Measurements from ENCODE around the gene WFDC9. TPM values are rescaled to one million over a fixed set of nuclear protein-coding genes. Genes with fewer than 3 reads are reported as not detected.
"Not testable (repeated sequence)": the region's sequence is repeated elsewhere in the genome, so short reads cannot be mapped to it uniquely, and the experiment has no call there.

Gene WFDC9
- polyA plus RNA-seq, 4 donors, result not detected

DNA sequence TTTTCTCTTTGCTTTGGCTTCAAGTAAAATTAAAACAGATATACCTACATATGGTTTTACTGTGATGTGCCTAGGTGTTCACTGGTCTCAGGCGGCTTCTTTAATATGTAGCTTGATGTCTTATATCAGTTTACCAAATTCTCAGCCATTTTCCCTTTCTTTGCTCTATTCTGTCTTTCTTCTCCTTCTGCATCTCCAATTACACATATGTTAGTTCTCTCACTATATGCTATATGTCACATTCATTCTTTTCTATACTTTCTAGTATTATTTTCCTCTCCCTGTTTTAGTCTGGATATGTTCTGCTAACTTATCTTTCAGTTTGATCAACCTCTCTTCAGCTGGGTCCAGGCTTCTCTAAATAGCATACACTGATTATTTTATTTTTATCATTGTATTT lies 37.6 kb downstream of the WFDC9 start:
- DNase-seq (ENCODE audit: low read depth in 4 of 4, low spot score in 3 of 4), result no peak

DNA sequence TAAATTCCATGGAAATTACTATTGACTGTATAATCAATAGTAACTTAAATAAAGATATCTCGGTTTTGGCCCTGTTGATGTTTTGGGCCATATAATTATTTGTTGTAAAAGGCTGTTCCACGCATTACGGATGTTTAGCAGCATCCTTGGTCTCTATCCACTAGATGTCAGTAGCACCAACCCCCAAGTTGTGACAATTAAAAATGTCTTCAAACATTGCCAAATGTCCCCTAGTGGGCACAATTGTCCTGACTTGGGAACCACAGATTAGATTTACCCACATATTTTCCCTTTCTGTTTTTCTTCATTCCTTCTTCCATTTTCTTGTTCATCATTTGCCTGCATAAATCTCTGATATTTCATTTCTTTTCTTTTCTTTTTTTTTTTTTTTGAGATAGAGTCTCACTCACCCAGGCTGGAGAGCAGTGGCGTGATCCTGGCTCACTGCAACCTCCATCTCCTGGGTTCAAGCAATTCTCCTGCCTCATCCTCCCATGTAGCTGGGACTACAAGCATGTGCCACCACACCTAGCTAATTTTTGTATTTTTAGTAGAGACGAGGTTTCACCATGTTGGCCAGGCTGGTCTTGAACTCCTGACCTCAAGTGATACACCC lies 38.4 kb downstream of the WFDC9 start:
- DNase-seq (ENCODE audit: low read depth in 4 of 4, low spot score in 3 of 4), result no peak

DNA sequence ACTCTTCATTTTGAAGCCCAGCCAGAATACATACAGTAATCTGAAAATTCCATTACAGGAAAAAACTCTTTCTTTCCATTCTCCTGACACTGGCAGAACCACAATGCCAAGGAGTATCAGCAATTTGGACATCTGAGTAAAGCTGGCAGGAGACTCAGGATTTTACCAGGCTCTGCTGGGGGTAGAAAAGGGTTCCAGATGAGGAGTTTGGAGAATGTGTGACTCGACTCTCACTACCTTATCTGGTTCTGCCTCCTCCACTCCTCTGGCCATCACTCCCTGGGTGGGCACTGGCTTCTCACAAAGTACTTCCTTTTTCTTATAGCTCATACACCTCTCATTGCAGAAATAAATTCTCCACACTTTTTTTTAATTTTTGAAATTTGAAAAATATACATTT lies 41.4 kb downstream of the WFDC9 start:
- no peak for DNase-seq (ENCODE audit: low read depth in 4 of 4, low spot score in 3 of 4)

DNA sequence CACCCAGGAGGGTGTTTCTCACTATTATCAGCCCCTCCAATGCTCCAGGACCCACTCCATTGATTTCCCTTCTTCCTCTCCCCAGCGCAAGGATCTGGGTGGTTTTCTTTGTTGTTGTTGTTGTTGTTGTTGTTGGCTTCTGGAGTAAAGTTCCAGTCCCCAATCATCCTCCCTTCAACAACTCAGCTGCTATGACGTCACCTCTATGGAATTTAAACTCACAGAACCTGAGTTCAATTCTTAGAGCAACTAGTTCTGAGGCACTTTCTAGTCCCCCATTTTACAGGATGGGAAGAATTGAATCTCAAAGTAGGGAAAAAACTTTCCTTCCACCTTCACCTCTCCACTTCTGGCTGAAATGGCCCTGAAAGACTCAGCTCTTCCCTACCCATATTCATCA lies 42.3 kb downstream of the WFDC9 start:
- no peak for DNase-seq (ENCODE audit: low read depth in 4 of 4, low spot score in 3 of 4)

DNA sequence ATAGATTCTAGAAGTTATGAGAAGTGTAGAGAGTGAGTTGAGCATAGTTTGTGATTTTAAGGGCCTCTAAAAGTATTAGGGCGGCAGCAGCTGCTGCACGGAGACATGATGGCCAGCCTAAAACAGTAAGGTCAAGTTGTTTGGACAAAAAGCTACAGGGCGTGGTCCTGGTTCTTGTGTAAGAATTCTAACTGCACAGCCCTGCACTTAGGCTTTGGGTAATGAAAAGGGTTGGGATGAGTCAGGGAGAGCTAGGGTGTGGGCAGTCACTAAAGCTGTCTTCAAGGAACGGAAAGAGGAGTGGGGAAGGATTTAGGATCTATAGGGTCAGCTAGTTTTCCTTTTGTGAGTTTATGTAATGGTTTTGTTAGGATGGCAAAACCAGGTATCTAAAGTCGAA lies 45.1 kb downstream of the WFDC9 start:
- DNase-seq (ENCODE audit: low read depth in 4 of 4, low spot score in 3 of 4), result not testable (repeated sequence)

DNA sequence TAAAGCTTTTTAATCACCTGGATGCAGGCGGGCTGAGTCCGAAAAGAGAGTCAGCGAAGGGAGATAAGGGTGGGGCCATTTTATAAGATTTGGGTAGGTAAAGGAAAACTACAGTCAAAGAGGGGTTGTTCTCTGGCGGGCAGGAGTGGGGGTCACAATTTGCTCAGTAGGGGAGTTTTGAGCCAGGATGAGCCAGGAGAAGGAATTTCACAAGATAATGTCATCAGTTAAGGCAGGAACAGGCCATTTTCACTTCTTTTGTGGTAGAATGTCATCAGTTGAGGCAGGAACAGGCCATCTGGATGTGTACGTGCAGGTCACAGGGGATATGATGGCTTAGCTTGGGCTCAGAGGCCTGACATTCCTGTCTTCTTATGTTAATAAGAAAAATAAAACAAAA lies 46.8 kb downstream of the WFDC9 start:
- not testable (repeated sequence) for DNase-seq (ENCODE audit: low read depth in 4 of 4, low spot score in 3 of 4)

DNA sequence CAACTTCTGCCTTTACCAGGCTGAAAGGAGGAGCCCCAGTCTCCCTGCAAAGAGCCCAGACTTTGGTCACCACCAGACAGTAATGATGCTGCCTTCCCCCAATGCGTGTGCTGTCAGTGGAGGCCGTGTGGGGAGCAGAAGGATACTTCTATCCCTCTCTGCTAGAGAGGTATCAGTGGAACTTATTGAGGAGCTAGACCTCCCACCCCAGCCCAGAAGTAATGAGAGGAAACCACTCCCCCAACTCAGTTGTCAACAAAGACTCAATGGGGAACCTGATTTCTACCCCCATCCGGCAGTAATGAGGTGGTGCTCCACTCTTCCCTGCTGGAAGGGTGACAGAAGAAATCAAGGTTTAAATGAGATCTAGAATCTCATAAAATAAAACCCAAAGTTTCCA lies 47.6 kb downstream of the WFDC9 start:
- DNase-seq (ENCODE audit: low read depth in 4 of 4, low spot score in 3 of 4), result no peak

DNA sequence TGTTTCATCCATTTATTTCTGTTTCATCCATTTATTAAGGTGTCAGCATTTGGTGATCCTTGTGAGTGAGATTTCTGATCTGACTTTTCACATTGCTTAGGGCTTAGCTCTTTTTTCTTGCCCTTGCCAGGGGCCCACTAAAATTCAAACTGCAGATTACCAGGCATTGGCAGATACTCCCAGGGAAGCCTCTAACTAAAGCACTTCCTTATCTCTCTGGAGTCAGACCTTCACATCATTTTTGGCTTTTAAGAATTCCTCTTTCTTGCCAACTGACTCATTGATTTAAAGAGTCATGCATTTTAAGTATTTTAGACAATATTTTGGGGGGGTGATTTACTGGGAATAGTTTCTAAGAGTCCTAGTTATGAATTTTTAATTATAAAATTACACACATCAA lies 49.4 kb downstream of the WFDC9 start:
- DNase-seq (ENCODE audit: low read depth in 4 of 4, low spot score in 3 of 4), result no peak

DNA sequence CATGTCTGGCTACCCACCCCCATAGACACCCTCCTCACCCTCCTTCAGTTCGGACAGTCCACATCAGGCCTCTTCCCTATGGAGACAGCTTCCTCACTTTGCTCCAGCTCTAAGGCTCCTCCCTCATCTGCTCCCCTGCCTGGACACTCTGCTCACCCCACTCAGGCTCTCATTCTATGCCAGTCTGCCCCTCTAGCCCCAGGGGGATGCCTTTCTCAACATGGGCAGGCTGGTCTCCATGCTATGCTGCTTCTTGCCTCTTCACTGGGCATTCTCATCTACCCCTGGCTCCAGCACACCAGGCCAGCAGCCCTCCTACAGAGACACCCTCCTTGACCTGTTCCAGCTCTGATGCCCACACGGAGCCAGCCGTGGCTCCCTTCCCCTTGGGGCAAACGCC lies 51.9 kb downstream of the WFDC9 start, which contains the start of gene WFDC8:
Gene WFDC8 (minus strand): TSS at position 101 of the 400 bp plus-strand sequence. CDS start 37 bp downstream, at position 64.
- no peak for DNase-seq (ENCODE audit: low read depth in 4 of 4, low spot score in 3 of 4)

DNA sequence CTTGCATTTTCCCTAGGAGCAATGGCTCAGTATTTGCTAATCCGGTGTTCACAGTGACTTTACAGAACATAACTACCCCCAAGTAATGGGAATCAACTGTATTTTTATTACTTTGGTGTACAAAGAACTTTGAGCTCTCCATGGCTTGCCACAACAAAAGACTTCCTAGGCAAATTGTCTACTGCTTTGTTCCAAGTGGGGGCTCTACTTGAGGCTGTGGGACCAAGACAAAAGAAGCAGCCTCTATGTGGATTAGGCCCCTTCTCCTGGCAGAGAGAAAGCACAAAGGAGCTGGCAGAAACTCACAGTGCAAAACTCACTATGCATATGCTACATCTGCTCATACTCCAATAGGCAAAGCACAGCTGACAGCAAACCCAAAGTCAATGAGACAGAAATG lies 52.9 kb downstream of the WFDC9 start:
- no peak for DNase-seq (ENCODE audit: low read depth in 4 of 4, low spot score in 3 of 4)

DNA sequence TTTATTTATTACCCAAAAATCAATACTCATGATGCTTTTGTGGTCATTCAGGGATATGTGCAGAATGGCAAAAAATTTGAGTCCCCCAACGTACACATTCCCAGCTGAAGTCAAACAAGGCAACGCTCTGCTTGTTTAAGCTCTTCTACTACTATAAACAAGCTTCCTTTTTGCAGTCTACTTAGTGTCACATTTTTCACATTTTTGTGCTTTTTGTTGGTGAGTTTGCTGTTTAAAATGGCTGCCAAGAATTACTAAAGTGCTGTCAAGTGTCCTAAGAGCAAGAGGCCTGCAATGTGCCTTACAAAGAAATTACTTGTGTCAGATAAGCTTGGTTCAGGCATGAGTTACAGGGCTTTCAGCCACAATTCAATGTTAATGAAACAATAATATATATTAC lies 54.1 kb downstream of the WFDC9 start:
- peak in 3 of 4 donors; percentile 9 to 23 (median 10) for DNase-seq (ENCODE audit: low read depth in 4 of 4, low spot score in 3 of 4)

DNA sequence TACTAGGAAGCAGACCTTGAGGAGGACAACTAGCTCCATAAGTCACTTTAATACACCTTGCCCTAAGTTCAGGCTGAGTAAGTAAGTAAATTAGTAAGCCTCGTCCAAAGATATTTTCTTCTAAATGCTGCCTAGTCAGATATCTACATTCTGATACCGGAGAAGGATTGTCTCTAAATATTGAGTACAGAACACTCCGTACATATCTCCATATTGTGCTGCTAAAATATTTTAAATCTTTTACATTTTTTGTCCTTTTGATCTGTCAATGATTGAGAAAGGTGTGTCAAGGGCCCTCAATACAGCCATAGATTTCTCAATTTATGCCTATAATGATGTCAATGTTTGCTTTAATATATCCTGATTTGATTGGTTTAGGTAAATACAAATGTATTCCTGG lies 55.2 kb downstream of the WFDC9 start:
- no peak for DNase-seq (ENCODE audit: low read depth in 4 of 4, low spot score in 3 of 4)

DNA sequence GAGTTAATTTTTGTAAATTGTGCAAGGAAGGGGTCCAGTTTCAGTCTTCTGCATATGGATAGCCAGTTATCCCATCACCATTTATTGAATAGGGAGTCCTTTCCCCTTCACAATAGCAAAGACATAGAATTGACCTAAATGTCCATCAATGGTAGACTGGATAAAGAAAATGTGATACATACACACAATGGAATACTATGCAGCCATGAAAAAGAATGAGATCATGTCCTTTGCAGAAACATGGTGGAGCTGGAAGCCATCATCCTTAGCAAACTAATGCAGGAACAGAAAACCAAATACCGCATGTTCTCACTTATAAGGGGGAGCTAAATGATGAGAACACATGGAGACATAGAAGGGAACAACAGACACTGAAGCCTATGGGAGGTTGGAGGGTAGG lies 61.4 kb downstream of the WFDC9 start:
- DNase-seq (ENCODE audit: low read depth in 4 of 4, low spot score in 3 of 4), result not testable (repeated sequence)

DNA sequence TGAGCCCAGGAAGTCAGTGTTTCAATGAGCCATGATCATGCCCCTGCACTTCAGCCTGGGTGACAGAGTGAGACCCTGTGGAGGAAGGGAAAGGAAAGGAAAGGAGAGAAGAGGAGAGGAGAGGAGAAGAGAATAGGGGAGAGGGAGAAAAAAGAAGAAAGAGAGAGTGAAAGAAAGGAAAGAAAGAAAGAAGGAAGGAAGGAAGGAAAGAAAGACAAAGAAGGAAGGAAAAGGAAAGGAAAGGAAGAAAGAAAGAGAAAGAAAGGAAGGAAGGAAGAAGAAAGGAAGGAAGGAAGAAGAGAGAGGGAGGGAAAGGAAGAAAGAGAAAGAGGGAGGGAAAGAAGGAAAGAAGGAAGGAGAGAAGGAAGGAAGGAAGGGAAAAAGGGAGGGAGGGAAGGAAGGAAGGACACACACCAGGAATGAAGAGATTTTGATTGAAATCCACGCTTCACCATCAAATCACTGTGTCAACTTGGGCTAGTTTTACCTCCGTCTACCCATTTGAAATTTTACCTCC lies 66.3 kb downstream of the WFDC9 start:
- no peak for DNase-seq (ENCODE audit: low read depth in 4 of 4, low spot score in 3 of 4)

Other genes with a start within 250 kb of the WFDC9 start
- gene DBNDD2, start 223.0 kb downstream of the WFDC9 start, polyA plus RNA-seq (ENCODE audit: insufficient read length in 4 of 4), result 10 to 100 TPM; 24.7 to 29.7 (median 26.3) TPM
- gene PIGT, start 215.1 kb downstream of the WFDC9 start, polyA plus RNA-seq (ENCODE audit: insufficient read length in 4 of 4), result 100 to 1,000 TPM in 3 of 4 donors, 10 to 100 TPM in 1; 97.4 to 105 (median 103) TPM
- gene WFDC2, start 161.5 kb downstream of the WFDC9 start, polyA plus RNA-seq (ENCODE audit: insufficient read length in 4 of 4), result 100 to 1,000 TPM; 171 to 224 (median 204) TPM
- not detected for gene SPINT3, start 115.7 kb downstream of the WFDC9 start, polyA plus RNA-seq (ENCODE audit: insufficient read length in 4 of 4)
- not detected for gene WFDC6, start 91.8 kb downstream of the WFDC9 start, polyA plus RNA-seq (ENCODE audit: insufficient read length in 4 of 4)
- under 1 TPM; 0.12 to 0.36 (median 0.16) TPM for gene EPPIN, start 83.9 kb downstream of the WFDC9 start, polyA plus RNA-seq (ENCODE audit: insufficient read length in 4 of 4)
- gene WFDC8, start 52.0 kb downstream of the WFDC9 start, polyA plus RNA-seq (ENCODE audit: insufficient read length in 4 of 4), result under 1 TPM in 2 of 4 donors, not detected in 2; 0.05 to 0.18 TPM
- gene WFDC10A, start 1.5 kb downstream of the WFDC9 start, polyA plus RNA-seq (ENCODE audit: insufficient read length in 4 of 4), result not detected
- under 1 TPM in 1 of 4 donors, not detected in 3; 0.10 TPM for gene WFDC11, start 39.0 kb upstream of the WFDC9 start, polyA plus RNA-seq (ENCODE audit: insufficient read length in 4 of 4)
- gene WFDC13, start 70.8 kb upstream of the WFDC9 start, polyA plus RNA-seq (ENCODE audit: insufficient read length in 4 of 4), result not detected
- not detected for gene WFDC10B, start 73.7 kb upstream of the WFDC9 start, polyA plus RNA-seq (ENCODE audit: insufficient read length in 4 of 4)
- not detected for gene SPINT4, start 91.1 kb upstream of the WFDC9 start, polyA plus RNA-seq (ENCODE audit: insufficient read length in 4 of 4)
- gene WFDC3, start 160.6 kb upstream of the WFDC9 start, polyA plus RNA-seq (ENCODE audit: insufficient read length in 4 of 4), result 1 to 10 TPM; 1.1 to 2.1 (median 1.7) TPM
- gene DNTTIP1, start 160.7 kb upstream of the WFDC9 start, polyA plus RNA-seq (ENCODE audit: insufficient read length in 4 of 4), result 10 to 100 TPM; 36.4 to 41.9 (median 38.8) TPM
- 10 to 100 TPM; 59.9 to 72.1 (median 65.9) TPM for gene UBE2C, start 181.4 kb upstream of the WFDC9 start, polyA plus RNA-seq (ENCODE audit: insufficient read length in 4 of 4)
- 1 to 10 TPM in 1 of 4 donors, under 1 TPM in 3; 0.22 to 1.1 (median 0.72) TPM for gene TNNC2, start 196.0 kb upstream of the WFDC9 start, polyA plus RNA-seq (ENCODE audit: insufficient read length in 4 of 4)
- gene SNX21, start 202.5 kb upstream of the WFDC9 start, polyA plus RNA-seq (ENCODE audit: insufficient read length in 4 of 4), result 10 to 100 TPM; 12.6 to 17.1 (median 14.3) TPM
- 10 to 100 TPM; 23.2 to 28.9 (median 24.5) TPM for gene ACOT8, start 226.1 kb upstream of the WFDC9 start, polyA plus RNA-seq (ENCODE audit: insufficient read length in 4 of 4)
- gene ZSWIM3, start 226.3 kb upstream of the WFDC9 start, polyA plus RNA-seq (ENCODE audit: insufficient read length in 4 of 4), result 1 to 10 TPM; 5.1 to 5.3 (median 5.2) TPM
- 10 to 100 TPM; 13.3 to 15.7 (median 15.3) TPM for gene ZSWIM1, start 249.9 kb upstream of the WFDC9 start, polyA plus RNA-seq (ENCODE audit: insufficient read length in 4 of 4)